ENCODE results near the gene ACTBL2.

DNA sequence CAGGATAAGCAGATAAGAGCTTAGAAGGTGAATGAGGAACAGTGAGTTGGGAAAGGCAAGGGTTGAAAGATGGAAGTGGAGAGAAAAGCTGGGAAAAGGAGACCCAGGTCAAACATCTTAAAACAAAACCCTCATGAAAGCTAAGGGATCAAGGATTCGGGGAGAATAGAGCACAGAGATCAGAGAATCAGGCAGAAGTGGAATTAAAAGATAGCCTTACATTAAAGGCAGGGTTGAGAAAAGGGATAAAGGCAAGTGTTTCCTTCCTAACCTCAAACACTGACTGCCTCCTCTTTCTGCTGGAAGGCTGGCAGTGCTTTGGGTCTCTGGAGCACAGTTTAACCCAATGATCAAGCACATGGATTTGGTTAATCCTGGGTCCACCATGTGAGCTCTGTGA lies 28.7 kb upstream of the ACTBL2 start:
- TF ChIP-seq, protein P1, sequence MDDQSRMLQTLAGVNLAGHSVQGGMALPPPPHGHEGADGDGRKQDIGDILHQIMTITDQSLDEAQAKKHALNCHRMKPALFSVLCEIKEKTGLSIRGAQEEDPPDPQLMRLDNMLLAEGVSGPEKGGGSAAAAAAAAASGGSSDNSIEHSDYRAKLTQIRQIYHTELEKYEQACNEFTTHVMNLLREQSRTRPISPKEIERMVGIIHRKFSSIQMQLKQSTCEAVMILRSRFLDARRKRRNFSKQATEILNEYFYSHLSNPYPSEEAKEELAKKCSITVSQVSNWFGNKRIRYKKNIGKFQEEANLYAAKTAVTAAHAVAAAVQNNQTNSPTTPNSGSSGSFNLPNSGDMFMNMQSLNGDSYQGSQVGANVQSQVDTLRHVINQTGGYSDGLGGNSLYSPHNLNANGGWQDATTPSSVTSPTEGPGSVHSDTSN (IDR thresholded peaks at IDR 0.05) = no peak
- TF ChIP-seq, protein P2, sequence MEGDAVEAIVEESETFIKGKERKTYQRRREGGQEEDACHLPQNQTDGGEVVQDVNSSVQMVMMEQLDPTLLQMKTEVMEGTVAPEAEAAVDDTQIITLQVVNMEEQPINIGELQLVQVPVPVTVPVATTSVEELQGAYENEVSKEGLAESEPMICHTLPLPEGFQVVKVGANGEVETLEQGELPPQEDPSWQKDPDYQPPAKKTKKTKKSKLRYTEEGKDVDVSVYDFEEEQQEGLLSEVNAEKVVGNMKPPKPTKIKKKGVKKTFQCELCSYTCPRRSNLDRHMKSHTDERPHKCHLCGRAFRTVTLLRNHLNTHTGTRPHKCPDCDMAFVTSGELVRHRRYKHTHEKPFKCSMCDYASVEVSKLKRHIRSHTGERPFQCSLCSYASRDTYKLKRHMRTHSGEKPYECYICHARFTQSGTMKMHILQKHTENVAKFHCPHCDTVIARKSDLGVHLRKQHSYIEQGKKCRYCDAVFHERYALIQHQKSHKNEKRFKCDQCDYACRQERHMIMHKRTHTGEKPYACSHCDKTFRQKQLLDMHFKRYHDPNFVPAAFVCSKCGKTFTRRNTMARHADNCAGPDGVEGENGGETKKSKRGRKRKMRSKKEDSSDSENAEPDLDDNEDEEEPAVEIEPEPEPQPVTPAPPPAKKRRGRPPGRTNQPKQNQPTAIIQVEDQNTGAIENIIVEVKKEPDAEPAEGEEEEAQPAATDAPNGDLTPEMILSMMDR (IDR thresholded peaks at IDR 0.05) = no peak
- TF ChIP-seq ELF1 (IDR thresholded peaks at IDR 0.05) (no peak), SMC3 (IDR thresholded peaks at IDR 0.05; ENCODE audit: low read depth, low read length) (no peak)
